Left lung (tissue), 10 donors: Measurements from ENCODE around the gene AFP. TPM values are rescaled to one million over a fixed set of nuclear protein-coding genes. Genes with fewer than 3 reads are reported as not detected.

Experiments used
- ATAC-seq: fragments of 200-7000 bp; cut with Tn5 transposase; one replicate; pipeline ENCODE4 v1.9.1; 2020; ENCODE audit warnings: moderate library complexity
- DNase-seq, 4 donors: peaks; one replicate each; pipeline ENCODE4 v3.0.0-alpha.2; 2013 to 2020
- H3K27ac ChIP-seq, 2 donors: fragments of 200-600 bp; sonication (generic) in 1 of 2; one replicate each; pipeline versions ENCODE4 v1.5.0 to v1.8.0; 2020 to 2021
- H3K27me3 ChIP-seq, 2 donors: fragments of 200-600 bp; sonication (generic) in 1 of 2; one replicate each; pipeline versions ENCODE4 v1.5.0 to v1.8.0; 2020 to 2021
- H3K36me3 ChIP-seq, 2 donors: fragments of 200-600 bp; sonication (generic) in 1 of 2; one replicate each; pipeline versions ENCODE4 v1.5.0 to v1.8.0; 2020 to 2021
- H3K4me1 ChIP-seq, 2 donors: fragments of 200-600 bp; one replicate each; pipeline ENCODE4 v1.8.0; 2021
- H3K4me3 ChIP-seq, 2 donors: fragments of 200-600 bp; sonication (generic) in 1 of 2; one replicate each; pipeline versions ENCODE4 v1.5.0 to v1.8.0; 2020 to 2021; ENCODE audit warnings: mild to moderate bottlenecking in 1 of 2
- H3K9me3 ChIP-seq, 2 donors: fragments of 200-600 bp; sonication (generic) in 1 of 2; one replicate each; pipeline versions ENCODE4 v1.5.0 to v1.8.0; 2020 to 2021
- intact Hi-C, 2 donors: fragments of 100-400 bp; cut with DNase I; formaldehyde crosslinking; loops; one replicate each; pipeline versions ENCODE4 v1.11.2 to v1.14.2; 2022
- polyA plus RNA-seq, 6 donors: library from polyadenylated mRNA; unstranded; fragments of 120-200 nt; gene quantifications; one replicate each; pipeline ENCODE4 v1.2.1, GENCODE V29; 2013; ENCODE audit not compliant: insufficient read length in 6 of 6
- total RNA-seq, 2 donors: library from RNA; stranded (reverse); fragmentation: NEBNext Ultra II Directional; extraction: Animal tissue kit (Norgen Biotek cat#: 25700); gene quantifications; one replicate each; pipeline ENCODE4 v1.2.1, GENCODE V29; 2021
- TF ChIP-seq, protein P1 (sequence below), 2 donors: fragments of 200-600 bp; sonication (generic) in 1 of 2; IDR thresholded peaks; one replicate each; pipeline versions ENCODE4 v1.5.0 to v1.8.0; 2021; ENCODE audit warnings: antibody characterized with exemption in 2 of 2
- donor health status: DM: no; HTN: yes; CAD: no.
- donor health status: DM: no; HTN: no; CAD: no.

AFP gene
- total and polyA plus RNA-seq, 8 donors, result 0.73 to 25.5 (median 2.5) TPM; not detected in 1

DNA sequence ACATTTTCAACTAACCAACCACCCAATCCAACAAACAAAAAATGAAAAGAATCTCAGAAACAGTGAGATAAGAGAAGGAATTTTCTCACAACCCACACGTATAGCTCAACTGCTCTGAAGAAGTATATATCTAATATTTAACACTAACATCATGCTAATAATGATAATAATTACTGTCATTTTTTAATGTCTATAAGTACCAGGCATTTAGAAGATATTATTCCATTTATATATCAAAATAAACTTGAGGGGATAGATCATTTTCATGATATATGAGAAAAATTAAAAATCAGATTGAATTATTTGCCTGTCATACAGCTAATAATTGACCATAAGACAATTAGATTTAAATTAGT lies 4.2 kb upstream of the AFP start:
- no peak for DNase-seq
- no peak overlapping the region for H3K4me3 ChIP-seq
- H3K27ac ChIP-seq, result no peak overlapping the region
- H3K9me3 ChIP-seq, result no peaks in the 10 kb centered on the region
- intact Hi-C loops, result no loop called here
- no peaks in the 10 kb centered on the region for H3K4me1 ChIP-seq
- ATAC-seq, result no peak
- H3K27me3 ChIP-seq, result no peaks in the 10 kb centered on the region
- H3K36me3 ChIP-seq, result no peaks in the 10 kb centered on the region
- TF ChIP-seq, protein P1, sequence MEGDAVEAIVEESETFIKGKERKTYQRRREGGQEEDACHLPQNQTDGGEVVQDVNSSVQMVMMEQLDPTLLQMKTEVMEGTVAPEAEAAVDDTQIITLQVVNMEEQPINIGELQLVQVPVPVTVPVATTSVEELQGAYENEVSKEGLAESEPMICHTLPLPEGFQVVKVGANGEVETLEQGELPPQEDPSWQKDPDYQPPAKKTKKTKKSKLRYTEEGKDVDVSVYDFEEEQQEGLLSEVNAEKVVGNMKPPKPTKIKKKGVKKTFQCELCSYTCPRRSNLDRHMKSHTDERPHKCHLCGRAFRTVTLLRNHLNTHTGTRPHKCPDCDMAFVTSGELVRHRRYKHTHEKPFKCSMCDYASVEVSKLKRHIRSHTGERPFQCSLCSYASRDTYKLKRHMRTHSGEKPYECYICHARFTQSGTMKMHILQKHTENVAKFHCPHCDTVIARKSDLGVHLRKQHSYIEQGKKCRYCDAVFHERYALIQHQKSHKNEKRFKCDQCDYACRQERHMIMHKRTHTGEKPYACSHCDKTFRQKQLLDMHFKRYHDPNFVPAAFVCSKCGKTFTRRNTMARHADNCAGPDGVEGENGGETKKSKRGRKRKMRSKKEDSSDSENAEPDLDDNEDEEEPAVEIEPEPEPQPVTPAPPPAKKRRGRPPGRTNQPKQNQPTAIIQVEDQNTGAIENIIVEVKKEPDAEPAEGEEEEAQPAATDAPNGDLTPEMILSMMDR (IDR thresholded peaks at IDR 0.05), result no peak

DNA sequence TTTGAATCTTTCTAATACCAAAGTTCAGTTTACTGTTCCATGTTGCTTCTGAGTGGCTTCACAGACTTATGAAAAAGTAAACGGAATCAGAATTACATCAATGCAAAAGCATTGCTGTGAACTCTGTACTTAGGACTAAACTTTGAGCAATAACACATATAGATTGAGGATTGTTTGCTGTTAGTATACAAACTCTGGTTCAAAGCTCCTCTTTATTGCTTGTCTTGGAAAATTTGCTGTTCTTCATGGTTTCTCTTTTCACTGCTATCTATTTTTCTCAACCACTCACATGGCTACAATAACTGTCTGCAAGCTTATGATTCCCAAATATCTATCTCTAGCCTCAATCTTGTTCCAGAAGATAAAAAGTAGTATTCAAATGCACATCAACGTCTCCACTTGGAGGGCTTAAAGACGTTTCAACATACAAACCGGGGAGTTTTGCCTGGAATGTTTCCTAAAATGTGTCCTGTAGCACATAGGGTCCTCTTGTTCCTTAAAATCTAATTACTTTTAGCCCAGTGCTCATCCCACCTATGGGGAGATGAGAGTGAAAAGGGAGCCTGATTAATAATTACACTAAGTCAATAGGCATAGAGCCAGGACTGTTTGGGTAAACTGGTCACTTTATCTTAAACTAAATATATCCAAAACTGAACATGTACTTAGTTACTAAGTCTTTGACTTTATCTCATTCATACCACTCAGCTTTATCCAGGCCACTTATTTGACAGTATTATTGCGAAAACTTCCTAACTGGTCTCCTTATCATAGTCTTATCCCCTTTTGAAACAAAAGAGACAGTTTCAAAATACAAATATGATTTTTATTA lies 3.6 kb upstream of the AFP start:
- no peaks in the 10 kb centered on the region for H3K36me3 ChIP-seq
- ATAC-seq (no peak), DNase-seq (no peak)
- no peak overlapping the region for H3K4me3 ChIP-seq
- H3K27ac ChIP-seq, result no peak overlapping the region
- no peaks in the 10 kb centered on the region for H3K27me3 ChIP-seq
- intact Hi-C loops, result no loop called here
- no peaks in the 10 kb centered on the region for H3K4me1 ChIP-seq
- no peaks in the 10 kb centered on the region for H3K9me3 ChIP-seq
- TF ChIP-seq, protein P1 (IDR thresholded peaks at IDR 0.05), result no peak

DNA sequence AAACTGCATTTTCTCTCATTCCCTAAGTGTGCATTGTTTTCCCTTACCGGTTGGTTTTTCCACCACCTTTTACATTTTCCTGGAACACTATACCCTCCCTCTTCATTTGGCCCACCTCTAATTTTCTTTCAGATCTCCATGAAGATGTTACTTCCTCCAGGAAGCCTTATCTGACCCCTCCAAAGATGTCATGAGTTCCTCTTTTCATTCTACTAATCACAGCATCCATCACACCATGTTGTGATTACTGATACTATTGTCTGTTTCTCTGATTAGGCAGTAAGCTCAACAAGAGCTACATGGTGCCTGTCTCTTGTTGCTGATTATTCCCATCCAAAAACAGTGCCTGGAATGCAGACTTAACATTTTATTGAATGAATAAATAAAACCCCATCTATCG lies 2.9 kb upstream of the AFP start:
- H3K36me3 ChIP-seq, result no peaks in the 10 kb centered on the region
- H3K9me3 ChIP-seq, result no peaks in the 10 kb centered on the region
- DNase-seq (no peak), ATAC-seq (no peak)
- no peaks in the 10 kb centered on the region for H3K27me3 ChIP-seq
- H3K4me1 ChIP-seq, result no peaks in the 10 kb centered on the region
- intact Hi-C loops, result no loop called here
- H3K4me3 ChIP-seq, result no peak overlapping the region
- H3K27ac ChIP-seq, result no peak overlapping the region
- TF ChIP-seq, protein P1 (IDR thresholded peaks at IDR 0.05), result no peak

GRCh38 chr4:73434311-73434710 lies 1.7 kb upstream of the AFP start:
- Histone ChIP-seq H3K4me1 (no peaks in the 10 kb centered on the region), H3K27ac (no peak overlapping the region), H3K36me3 (no peaks in the 10 kb centered on the region), H3K4me3 (no peak overlapping the region), H3K27me3 (no peaks in the 10 kb centered on the region), H3K9me3 (no peaks in the 10 kb centered on the region)
- DNase-seq (no peak), ATAC-seq (no peak)
- intact Hi-C loops, result no loop called here
- TF ChIP-seq, protein P1 (IDR thresholded peaks at IDR 0.05), result peak; percentile 12 to 32

GRCh38 chr4:73436674-73437557 lies 895 bp downstream of the AFP start:
- H3K4me3 ChIP-seq, result no peak overlapping the region
- H3K9me3 ChIP-seq, result no peaks in the 10 kb centered on the region
- no peak for DNase-seq
- H3K27me3 ChIP-seq, result no peaks in the 10 kb centered on the region
- no peaks in the 10 kb centered on the region for H3K4me1 ChIP-seq
- no peak overlapping the region for H3K27ac ChIP-seq
- intact Hi-C loops, result no loop called here
- TF ChIP-seq, protein P1 (IDR thresholded peaks at IDR 0.05), result no peak
- no peaks in the 10 kb centered on the region for H3K36me3 ChIP-seq
- ATAC-seq, result no peak
